SK-N-SH treated with all-trans-retinoic acid at 6 μM for 48 hours (cell line): ENCODE results near the gene RNF157.
"Not testable (repeated sequence)": the region's sequence is repeated elsewhere in the genome, so short reads cannot be mapped to it uniquely, and the experiment has no call there.

Experiments
- ARNTL ChIP-seq: fragments of 450-650 bp; formaldehyde crosslinking; IDR thresholded peaks from 2 replicates; pipeline ENCODE4 v1.5.0; 2020; ENCODE audit warnings: low read depth, mild to moderate bottlenecking, moderate library complexity, borderline replicate concordance
- BACH2 ChIP-seq: fragments of 250-450 bp; sonication (Bioruptor Pico); IDR thresholded peaks from 2 replicates; pipeline ENCODE4 v1.9.0; 2021; ENCODE audit warnings: mild to moderate bottlenecking, borderline replicate concordance
- CREB5 ChIP-seq: fragments of 250-450 bp; sonication (Bioruptor Pico); IDR thresholded peaks from 2 replicates; pipeline ENCODE4 v1.5.1; 2020; ENCODE audit warnings: low read depth, mild to moderate bottlenecking, moderate library complexity
- CSDC2 ChIP-seq: fragments of 250-450 bp; sonication (Bioruptor Pico); IDR thresholded peaks from 2 replicates; pipeline ENCODE4 v1.5.0; 2020; ENCODE audit warnings: mild to moderate bottlenecking, moderate library complexity
- ISL1 ChIP-seq: fragments of 250-450 bp; sonication (Bioruptor Pico); IDR thresholded peaks from 2 replicates; pipeline ENCODE4 v2.1.2; 2022; ENCODE audit warnings: mild to moderate bottlenecking, moderate library complexity
- PATZ1 ChIP-seq: fragments of 250-450 bp; sonication (Bioruptor Pico); IDR thresholded peaks from 2 replicates; pipeline ENCODE4 v1.8.0; 2020; ENCODE audit warnings: mild to moderate bottlenecking, moderate library complexity, borderline replicate concordance
- PPARA ChIP-seq: fragments of 250-450 bp; sonication (Bioruptor Pico); IDR thresholded peaks from 2 replicates; pipeline ENCODE4 v1.5.0; 2020; ENCODE audit warnings: mild to moderate bottlenecking, borderline replicate concordance
- RARB ChIP-seq: fragments of 250-450 bp; sonication (Bioruptor Pico); IDR thresholded peaks from 2 replicates; pipeline ENCODE4 v1.8.0; 2021; ENCODE audit warnings: mild to moderate bottlenecking, moderate library complexity
- SNAI2 ChIP-seq: fragments of 250-450 bp; sonication (Bioruptor Pico); IDR thresholded peaks from 2 replicates; pipeline ENCODE4 v1.5.0; 2020; ENCODE audit warnings: mild to moderate bottlenecking, moderate library complexity
- TCF4 ChIP-seq: fragments of 250-450 bp; sonication (Bioruptor Pico); IDR thresholded peaks from 2 replicates; pipeline ENCODE4 v1.8.0; 2021; ENCODE audit warnings: mild to moderate bottlenecking, moderate library complexity, borderline replicate concordance
- TOX ChIP-seq: fragments of 250-450 bp; sonication (Bioruptor Pico); IDR thresholded peaks from 2 replicates; pipeline ENCODE4 v1.8.0; 2021; ENCODE audit warnings: mild to moderate bottlenecking, moderate library complexity, borderline replicate concordance
- TSHZ2 ChIP-seq: fragments of 250-450 bp; sonication (Bioruptor Pico); IDR thresholded peaks from 2 replicates; pipeline ENCODE4 v1.5.0; 2020; ENCODE audit warnings: mild to moderate bottlenecking, moderate library complexity
- ZFP3 ChIP-seq: fragments of 250-450 bp; sonication (Bioruptor Pico); IDR thresholded peaks from 2 replicates; pipeline ENCODE4 v1.5.0; 2020; ENCODE audit warnings: mild to moderate bottlenecking, moderate library complexity
- ZNF70 ChIP-seq: fragments of 450-650 bp; formaldehyde crosslinking; IDR thresholded peaks from 2 replicates; pipeline ENCODE4 v1.5.0; 2020; ENCODE audit warnings: mild to moderate bottlenecking, moderate library complexity

- TF ChIP-seq PATZ1 (CRISPR knock-in tag); TSHZ2 (CRISPR knock-in tag); ARNTL (CRISPR knock-in tag); CREB5 (CRISPR knock-in tag); PPARA (CRISPR knock-in tag); TOX (CRISPR knock-in tag); ZNF70; RARB (CRISPR knock-in tag); SNAI2 (CRISPR knock-in tag); ZFP3 (CRISPR knock-in tag); ISL1 (CRISPR knock-in tag); TCF4 (CRISPR knock-in tag); BACH2; CSDC2 (CRISPR knock-in tag): not testable (repeated sequence)
Observed at GRCh38 chr17:76256430-76257050, 16.2 kb upstream of the RNF157 start.
